Measurements from ENCODE around the gene TMEM109. TPM values are rescaled to one million over a fixed set of nuclear protein-coding genes. Genes with fewer than 3 reads are reported as not detected.

Gene TMEM109
- total RNA-seq, 1 donor from 2014 or later: 80.4 TPM

GRCh38 chr11:60912223-60912850 is 1.6 kb upstream of the TMEM109 start:
- ATAC-seq: no peak

- ATAC-seq: no peak
Measured at GRCh38 chr11:60912851-60913528, 968 bp upstream of the TMEM109 start.

GRCh38 chr11:60914633-60915247 is 782 bp downstream of the TMEM109 start:
- ATAC-seq: peak; percentile 11

GRCh38 chr11:60915248-60915914 is 1.4 kb downstream of the TMEM109 start:
- peak; percentile 77 for ATAC-seq

- ATAC-seq: no peak
Measured at GRCh38 chr11:60916669-60917206, 2.8 kb downstream of the TMEM109 start.

- peak; percentile 59 for ATAC-seq
Measured at GRCh38 chr11:60917267-60917666, 3.3 kb downstream of the TMEM109 start.

GRCh38 chr11:60918251-60918938 is 4.4 kb downstream of the TMEM109 start:
- no peak for ATAC-seq

- peak; percentile 42 for ATAC-seq
Measured at GRCh38 chr11:60918939-60919265, 4.9 kb downstream of the TMEM109 start.

- no peak for ATAC-seq
Measured at GRCh38 chr11:60919320-60919719, 5.4 kb downstream of the TMEM109 start.

GRCh38 chr11:60919956-60920355 is 6.0 kb downstream of the TMEM109 start:
- ATAC-seq: no peak

GRCh38 chr11:60921259-60921658 is 7.3 kb downstream of the TMEM109 start:
- ATAC-seq: no peak

- no peak for ATAC-seq
Measured at GRCh38 chr11:60921777-60922335, 7.9 kb downstream of the TMEM109 start.

GRCh38 chr11:60922906-60923305 is 8.9 kb downstream of the TMEM109 start:
- no peak for ATAC-seq

- ATAC-seq: no peak
Measured at GRCh38 chr11:60923326-60923725, 9.4 kb downstream of the TMEM109 start.

GRCh38 chr11:60923800-60924109 is 9.8 kb downstream of the TMEM109 start:
- ATAC-seq: peak; percentile 1

- peak; percentile 62 for ATAC-seq
Measured at GRCh38 chr11:60924110-60924905, 10.3 kb downstream of the TMEM109 start, which contains the start of gene TMEM132A. Gene TMEM132A, plus strand, starts transcription at chr11:60924460. Its CDS starts 174 bp downstream, at chr11:60924634.

- peak; percentile 4 for ATAC-seq
Measured at GRCh38 chr11:60924906-60925853, 11.2 kb downstream of the TMEM109 start.

- peak; percentile 10 for ATAC-seq
Measured at GRCh38 chr11:60925868-60926267, 11.9 kb downstream of the TMEM109 start.

- no peak for ATAC-seq
Measured at GRCh38 chr11:60926500-60926899, 12.5 kb downstream of the TMEM109 start.

- ATAC-seq: no peak
Measured at GRCh38 chr11:60927061-60927592, 13.2 kb downstream of the TMEM109 start.
